Endothelial cell of umbilical vein (primary cell): ENCODE results near the gene DIAPH3. TPM values are rescaled to one million over a fixed set of nuclear protein-coding genes. Genes with fewer than 3 reads are reported as not detected.

Experiments
- BruUV-seq: library from RNA; stranded (reverse); fragments of 400-500 nt; replicated peaks from 2 replicates; lab custom pipeline; 2021; lab: Mats Ljungman, UMichigan
- CTCF ChIA-PET: fragments of 300-600, 350-600 bp; sonication (Branson Sonifier 250); formaldehyde crosslinking; loops from one replicate; lab custom pipeline; 2021; ENCODE audit warnings: antibody characterized with exemption, inconsistent platforms; lab: Charles Lee
- POLR2A ChIA-PET: fragments of 300-600, 350-600 bp; sonication (Branson Sonifier 250); formaldehyde crosslinking; loops from one replicate; lab custom pipeline; 2021; ENCODE audit warnings: antibody characterized with exemption, inconsistent platforms; lab: Charles Lee
- DNase-seq: peaks from one replicate; pipeline ENCODE4 v3.0.0-alpha.2; 2011; ENCODE audit warnings: low read depth, low spot score
- FAIRE-seq: peaks from 2 replicates; lab custom pipeline; 2011; peaks lifted over from hg19 to GRCh38; lab: Jason Lieb, UNC
- H2AFZ ChIP-seq: 2 replicates; pipeline ENCODE4 v1.6.0; 2012; ENCODE audit warnings: low read depth, low read length, control low read depth, inconsistent platforms
- H3K27ac ChIP-seq: 2 replicates; pipeline ENCODE4 v1.5.1; 2011; ENCODE audit warnings: low read depth, mild to moderate bottlenecking, control low read depth, low read length, moderate library complexity; ENCODE audit not compliant: insufficient read depth
- H3K27me3 ChIP-seq, 2 experiments: 2 replicates each; pipeline versions ENCODE4 v1.6.0 to v1.6.1; 2011; ENCODE audit warnings: low read length in 2 of 2, mixed read lengths in 1 of 2; ENCODE audit not compliant: control insufficient read depth in 2 of 2, insufficient read depth in 2 of 2
- H3K36me3 ChIP-seq, 2 experiments: 2 replicates in 1 of 2; 3 replicates in 1 of 2; pipeline ENCODE4 v1.5.1; 2011; ENCODE audit warnings: low read length in 2 of 2, mild to moderate bottlenecking in 1 of 2, moderate library complexity in 1 of 2; ENCODE audit not compliant: control insufficient read depth in 2 of 2, insufficient read depth in 2 of 2; ENCODE audit errors: extremely low read depth in 1 of 2
- H3K4me1 ChIP-seq: 3 replicates; pipeline ENCODE4 v1.5.1; 2011; ENCODE audit warnings: mild to moderate bottlenecking, low read length; ENCODE audit not compliant: control insufficient read depth, insufficient read depth; ENCODE audit errors: extremely low read depth
- H3K4me2 ChIP-seq: 2 replicates; pipeline ENCODE4 v1.6.1; 2011; ENCODE audit warnings: low read length, control low read depth, mixed read lengths; ENCODE audit not compliant: insufficient read depth
- H3K4me3 ChIP-seq, 3 experiments: fragments of 200-600 bp in 1 of 3; sonication (generic), shearing (Covaris generic) in 1 of 3; replicated peaks in 1 of 3; 2 replicates each; pipeline ENCODE4 v1.5.1; 2011 to 2016; ENCODE audit warnings: control low read depth in 3 of 3, low read length in 3 of 3, mild to moderate bottlenecking in 2 of 3, inconsistent platforms in 1 of 3, low read depth in 1 of 3, moderate library complexity in 1 of 3; ENCODE audit not compliant: insufficient read depth in 1 of 3
- H3K79me2 ChIP-seq: 2 replicates; pipeline ENCODE4 v1.6.0; 2012; ENCODE audit warnings: low read length, inconsistent platforms; ENCODE audit not compliant: control insufficient read depth, insufficient read depth
- H3K9ac ChIP-seq: replicated peaks from 2 replicates; pipeline ENCODE3; 2011; ENCODE audit warnings: low read length, control low read depth; ENCODE audit not compliant: insufficient read depth; ENCODE audit errors: extremely low read depth
- H3K9me1 ChIP-seq: replicated peaks from 3 replicates; pipeline ENCODE4 v1.6.0; 2011; ENCODE audit warnings: mild to moderate bottlenecking, low read length; ENCODE audit not compliant: control insufficient read depth, insufficient read depth; ENCODE audit errors: extremely low read depth
- H3K9me3 ChIP-seq: replicated peaks from 2 replicates; pipeline ENCODE4 v1.5.1; 2012; ENCODE audit warnings: low read length, inconsistent platforms; ENCODE audit not compliant: control insufficient read depth, insufficient read depth
- H4K20me1 ChIP-seq: replicated peaks from 2 replicates; pipeline ENCODE3; 2011; ENCODE audit warnings: mild to moderate bottlenecking, low read length; ENCODE audit not compliant: control insufficient read depth, insufficient read depth; ENCODE audit errors: extremely low read depth
- EZH2 ChIP-seq: IDR thresholded peaks from 2 replicates; pipeline ENCODE4 v1.6.1; 2012; ENCODE audit warnings: borderline replicate concordance, low read depth, mild to moderate bottlenecking, moderate library complexity, low read length, inconsistent platforms; ENCODE audit not compliant: severe bottlenecking
- JUN ChIP-seq: IDR thresholded peaks from 2 replicates; pipeline ENCODE4 v1.6.1; 2011; ENCODE audit warnings: borderline replicate concordance, low read depth; ENCODE audit not compliant: insufficient read length, insufficient read depth
- MYC ChIP-seq: IDR thresholded peaks from one replicate; pipeline ENCODE4 v1.6.1; 2011; ENCODE audit warnings: mild to moderate bottlenecking, low read depth, low read length
- POLR2A ChIP-seq: IDR thresholded peaks from 2 replicates; pipeline ENCODE4 v1.6.1; 2012; ENCODE audit warnings: low read depth, mild to moderate bottlenecking, control low read depth, low read length
- dilution Hi-C: fragments of 300-500 bp; cut with MboI; formaldehyde crosslinking; loops from one replicate; pipeline ENCODE4 v1.15.0; 2019; ENCODE audit warnings: low sequenced_read_pairs; ENCODE audit not compliant: extremely low pct_ligation_motif_present
- intact Hi-C: fragments of 100-400 bp; cut with micrococcal nuclease; formaldehyde crosslinking; loops from one replicate; pipeline ENCODE4 v1.10.0; 2022
- polyA plus RNA-seq, 4 experiments: library from polyadenylated mRNA; depleted of rRNA in 3 of 4; stranded (reverse) in 3 of 4; unstranded in 1 of 4; fragments of >200 nt; gene quantifications; 2 replicates each; pipeline versions ENCODE4 v1.2.1 to v1.2.3, GENCODE V29; 2011 to 2012; ENCODE audit warnings: missing spikeins in 1 of 4
- total RNA-seq: library from RNA; stranded (reverse); gene quantifications from 2 replicates; pipeline ENCODE4 v1.2.3, GENCODE V29; 2021
- TF ChIP-seq, protein P1 (sequence below), 2 donors: IDR thresholded peaks; 1 replicate in 1 of 2; 2 replicates in 1 of 2; pipeline ENCODE4 v1.5.1; 2011; ENCODE audit warnings: low read length in 2 of 2, mild to moderate bottlenecking in 2 of 2, moderate library complexity in 2 of 2, control low read depth in 1 of 2, inconsistent platforms in 1 of 2, low read depth in 1 of 2; ENCODE audit not compliant: insufficient read depth in 1 of 2; ENCODE audit errors: extremely low read depth in 1 of 2

The DIAPH3 gene
- total and polyA plus RNA-seq, 2 donors (not counting 3 experiments of a cell fraction or from before 2014, with no cell fraction given) = 9.9 to 44.0 TPM

DNA sequence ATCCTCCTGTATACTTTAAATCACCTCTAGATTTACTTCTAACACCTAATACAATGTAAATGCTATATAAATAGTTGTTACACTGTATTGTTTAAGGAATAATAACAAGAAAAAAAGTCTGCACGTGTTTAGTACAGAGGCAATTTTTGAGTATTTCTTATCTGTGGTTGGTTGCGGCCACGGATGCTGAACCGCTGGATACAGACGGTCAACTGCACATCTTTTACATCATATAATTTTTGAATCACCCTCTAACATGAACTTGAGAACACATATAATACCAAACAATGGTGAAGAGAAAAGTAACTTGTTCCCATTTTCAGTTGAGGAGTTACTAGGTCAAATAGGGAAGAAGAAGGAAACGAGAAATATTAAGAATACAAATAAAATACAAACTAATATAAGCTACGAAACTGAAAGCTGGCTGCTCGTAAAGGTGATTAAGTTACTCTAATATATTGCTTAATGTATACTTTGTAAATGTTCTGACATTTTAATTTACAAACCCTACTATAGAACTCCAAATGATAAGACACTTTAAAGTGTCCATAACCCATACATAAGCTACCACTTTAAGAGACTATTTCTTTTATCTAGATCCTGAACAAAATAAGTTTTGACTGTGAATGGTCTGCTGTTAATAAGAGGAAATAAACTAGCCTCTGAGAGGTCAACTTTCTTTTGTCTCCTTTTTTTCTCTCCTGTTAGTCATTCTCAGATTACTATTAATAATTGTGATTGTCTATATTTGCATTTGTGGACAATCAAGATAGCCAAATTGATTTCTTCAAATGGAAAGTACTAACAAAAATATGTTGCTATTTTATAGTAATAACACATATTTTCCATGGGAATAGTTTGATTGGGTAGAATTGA, 457.4 kb downstream of the DIAPH3 start:
- H3K4me1 ChIP-seq = peaks cover 5% of the 10 kb centered on the region
- intact Hi-C loops = no loop called here
- FAIRE-seq (no peak), DNase-seq (peak; percentile 51)
- no peaks in the 10 kb centered on the region for H3K79me2 ChIP-seq
- H4K20me1 ChIP-seq = no peaks in the 10 kb centered on the region
- H3K9me3 ChIP-seq = no peaks in the 10 kb centered on the region
- H3K4me3 ChIP-seq = no peak overlapping the region
- TF ChIP-seq JUN (no peak), MYC (no peak), POLR2A (no peak), EZH2 (no peak)
- TF ChIP-seq, protein P1, sequence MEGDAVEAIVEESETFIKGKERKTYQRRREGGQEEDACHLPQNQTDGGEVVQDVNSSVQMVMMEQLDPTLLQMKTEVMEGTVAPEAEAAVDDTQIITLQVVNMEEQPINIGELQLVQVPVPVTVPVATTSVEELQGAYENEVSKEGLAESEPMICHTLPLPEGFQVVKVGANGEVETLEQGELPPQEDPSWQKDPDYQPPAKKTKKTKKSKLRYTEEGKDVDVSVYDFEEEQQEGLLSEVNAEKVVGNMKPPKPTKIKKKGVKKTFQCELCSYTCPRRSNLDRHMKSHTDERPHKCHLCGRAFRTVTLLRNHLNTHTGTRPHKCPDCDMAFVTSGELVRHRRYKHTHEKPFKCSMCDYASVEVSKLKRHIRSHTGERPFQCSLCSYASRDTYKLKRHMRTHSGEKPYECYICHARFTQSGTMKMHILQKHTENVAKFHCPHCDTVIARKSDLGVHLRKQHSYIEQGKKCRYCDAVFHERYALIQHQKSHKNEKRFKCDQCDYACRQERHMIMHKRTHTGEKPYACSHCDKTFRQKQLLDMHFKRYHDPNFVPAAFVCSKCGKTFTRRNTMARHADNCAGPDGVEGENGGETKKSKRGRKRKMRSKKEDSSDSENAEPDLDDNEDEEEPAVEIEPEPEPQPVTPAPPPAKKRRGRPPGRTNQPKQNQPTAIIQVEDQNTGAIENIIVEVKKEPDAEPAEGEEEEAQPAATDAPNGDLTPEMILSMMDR (IDR thresholded peaks at IDR 0.05; ENCODE audit: extremely low read depth in 1 of 2, insufficient read depth in 1 of 2, low read depth in 1 of 2, low read length in 2 of 2) = no peak
- no peak overlapping the region for H3K27ac ChIP-seq
- dilution Hi-C loops = no loop called here
- no peak overlapping the region for H3K9ac ChIP-seq
- H2AFZ ChIP-seq = no peak overlapping the region
- BruUV-seq = no TSS peak
- H3K36me3 ChIP-seq = no peaks in the 10 kb centered on the region
- no peaks in the 10 kb centered on the region for H3K27me3 ChIP-seq
- peak overlapping the region; percentile 29 for H3K4me2 ChIP-seq
- peaks cover 2% of the 10 kb centered on the region for H3K9me1 ChIP-seq
- POLR2A ChIA-PET = no interaction called here
- CTCF ChIA-PET = interaction anchor here (1.0 kb wide), 1 partner anchor 15 kb away, joined by 3 read pairs; no protein-coding TSS in a partner anchor

DNA sequence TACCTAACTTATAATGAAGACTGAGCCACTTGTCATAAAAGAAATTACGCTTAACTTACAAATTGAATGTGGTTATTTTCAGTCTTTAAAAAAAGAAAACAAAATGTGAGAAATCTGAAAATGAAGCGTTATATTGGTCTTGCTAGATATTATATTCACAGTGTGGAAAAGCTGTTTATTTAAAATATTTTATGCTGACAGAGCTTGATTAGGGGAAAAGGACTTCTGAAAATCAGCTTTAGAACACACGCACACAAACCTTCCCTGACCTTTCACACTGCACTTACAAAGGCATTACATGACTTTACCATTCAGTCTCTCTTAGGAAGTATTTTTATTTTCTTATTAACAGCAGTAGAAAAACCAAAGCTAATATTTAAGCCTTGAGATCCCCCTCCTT, 461.5 kb downstream of the DIAPH3 start:
- no peak for TF ChIP-seq MYC
- Histone ChIP-seq H3K9me3 (no peaks in the 10 kb centered on the region), H3K4me2 (no peak overlapping the region), H3K27me3 (no peaks in the 10 kb centered on the region), H3K36me3 (no peaks in the 10 kb centered on the region), H3K27ac (no peak overlapping the region), H3K4me1 (peaks cover 9% of the 10 kb centered on the region), H3K9ac (no peak overlapping the region), H4K20me1 (no peaks in the 10 kb centered on the region), H3K9me1 (peaks cover 3% of the 10 kb centered on the region), H3K79me2 (no peaks in the 10 kb centered on the region), H3K4me3 (no peak overlapping the region), H2AFZ (no peak overlapping the region)
- ChIA-PET POLR2A (no interaction called here), CTCF (no interaction called here)
- dilution Hi-C loops = no loop called here
- DNase-seq (no peak), FAIRE-seq (no peak)
- intact Hi-C loops = no loop called here
- BruUV-seq = no TSS peak
